ENCODE results near the gene DRD3.

The DRD3 gene

GRCh38 chr3:114154321-114154821 is 24.5 kb downstream of the DRD3 start:
- no peak overlapping the region for H2AFZ ChIP-seq
- H3K36me3 ChIP-seq (ENCODE audit: control insufficient read depth, insufficient read depth, low read length): no peaks in the 10 kb centered on the region
- H3K9ac ChIP-seq: no peak overlapping the region
- no peak overlapping the region for H3K4me3 ChIP-seq (ENCODE audit: low read depth, low read length)
- H3K4me1 ChIP-seq: no peaks in the 10 kb centered on the region
- TF ChIP-seq, protein P1, sequence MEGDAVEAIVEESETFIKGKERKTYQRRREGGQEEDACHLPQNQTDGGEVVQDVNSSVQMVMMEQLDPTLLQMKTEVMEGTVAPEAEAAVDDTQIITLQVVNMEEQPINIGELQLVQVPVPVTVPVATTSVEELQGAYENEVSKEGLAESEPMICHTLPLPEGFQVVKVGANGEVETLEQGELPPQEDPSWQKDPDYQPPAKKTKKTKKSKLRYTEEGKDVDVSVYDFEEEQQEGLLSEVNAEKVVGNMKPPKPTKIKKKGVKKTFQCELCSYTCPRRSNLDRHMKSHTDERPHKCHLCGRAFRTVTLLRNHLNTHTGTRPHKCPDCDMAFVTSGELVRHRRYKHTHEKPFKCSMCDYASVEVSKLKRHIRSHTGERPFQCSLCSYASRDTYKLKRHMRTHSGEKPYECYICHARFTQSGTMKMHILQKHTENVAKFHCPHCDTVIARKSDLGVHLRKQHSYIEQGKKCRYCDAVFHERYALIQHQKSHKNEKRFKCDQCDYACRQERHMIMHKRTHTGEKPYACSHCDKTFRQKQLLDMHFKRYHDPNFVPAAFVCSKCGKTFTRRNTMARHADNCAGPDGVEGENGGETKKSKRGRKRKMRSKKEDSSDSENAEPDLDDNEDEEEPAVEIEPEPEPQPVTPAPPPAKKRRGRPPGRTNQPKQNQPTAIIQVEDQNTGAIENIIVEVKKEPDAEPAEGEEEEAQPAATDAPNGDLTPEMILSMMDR (IDR thresholded peaks at IDR 0.05): no peak
- H3K9me3 ChIP-seq (ENCODE audit: control insufficient read depth, low read length): no peaks in the 10 kb centered on the region
- no peaks in the 10 kb centered on the region for H3K79me2 ChIP-seq
- H3K27ac ChIP-seq: no peak overlapping the region
- H3K4me2 ChIP-seq (ENCODE audit: low read length): no peak overlapping the region
- no peaks in the 10 kb centered on the region for H3K27me3 ChIP-seq (ENCODE audit: control insufficient read depth, insufficient read depth, low read length)

GRCh38 chr3:114152519-114153151 is 26.2 kb downstream of the DRD3 start:
- TF ChIP-seq, protein P1 (IDR thresholded peaks at IDR 0.05): peak; percentile 94
- Histone ChIP-seq H3K36me3 (ENCODE audit: control insufficient read depth, insufficient read depth, low read length) (no peaks in the 10 kb centered on the region), H3K27me3 (ENCODE audit: control insufficient read depth, insufficient read depth, low read length) (no peaks in the 10 kb centered on the region), H3K9me3 (ENCODE audit: control insufficient read depth, low read length) (no peaks in the 10 kb centered on the region), H2AFZ (peak overlapping the region; percentile 90), H3K9ac (no peak overlapping the region), H3K4me1 (no peaks in the 10 kb centered on the region), H3K79me2 (no peaks in the 10 kb centered on the region), H3K4me3 (ENCODE audit: low read depth, low read length) (peak overlapping the region; percentile 49), H3K4me2 (ENCODE audit: low read length) (peak overlapping the region; percentile 84), H3K27ac (no peak overlapping the region)

- Histone ChIP-seq H3K79me2 (no peaks in the 10 kb centered on the region), H3K27ac (no peak overlapping the region), H3K4me3 (ENCODE audit: low read depth, low read length) (no peak overlapping the region), H3K4me2 (ENCODE audit: low read length) (no peak overlapping the region), H3K36me3 (ENCODE audit: control insufficient read depth, insufficient read depth, low read length) (no peaks in the 10 kb centered on the region), H3K27me3 (ENCODE audit: control insufficient read depth, insufficient read depth, low read length) (no peaks in the 10 kb centered on the region), H3K9me3 (ENCODE audit: control insufficient read depth, low read length) (no peaks in the 10 kb centered on the region), H3K9ac (no peak overlapping the region), H3K4me1 (no peaks in the 10 kb centered on the region), H2AFZ (no peak overlapping the region)
- TF ChIP-seq, protein P1 (IDR thresholded peaks at IDR 0.05): no peak
Observed at GRCh38 chr3:114151091-114151490, 27.8 kb downstream of the DRD3 start.

DNA sequence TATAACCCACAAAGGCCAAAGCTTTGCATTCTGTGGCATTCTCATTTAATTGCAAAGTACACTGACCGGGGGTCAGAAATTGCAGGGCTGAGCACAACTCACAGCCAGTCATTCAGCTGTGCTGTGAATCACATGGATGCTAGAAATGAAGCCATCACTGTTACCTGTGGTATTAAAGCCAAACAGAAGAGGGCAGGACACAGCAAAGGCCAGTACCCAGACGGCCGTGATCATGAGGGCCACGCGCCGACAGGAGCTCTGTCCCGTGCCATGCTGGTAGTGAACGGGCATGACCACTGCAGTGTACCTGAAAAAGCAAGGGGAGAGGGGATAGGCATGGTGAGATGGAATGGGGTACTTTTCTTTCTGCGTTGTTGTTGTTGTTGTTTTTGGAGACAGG is 31.6 kb downstream of the DRD3 start:
- no peaks in the 10 kb centered on the region for H3K4me1 ChIP-seq
- H3K9ac ChIP-seq: no peak overlapping the region

More for the DNA sequence above, 31.6 kb downstream of the DRD3 start:
- no peak overlapping the region for H3K4me3 ChIP-seq (ENCODE audit: low read depth, low read length)
- no peaks in the 10 kb centered on the region for H3K27me3 ChIP-seq (ENCODE audit: control insufficient read depth, insufficient read depth, low read length)
- H3K79me2 ChIP-seq: no peaks in the 10 kb centered on the region
- TF ChIP-seq, protein P1 (IDR thresholded peaks at IDR 0.05): no peak
- H3K36me3 ChIP-seq (ENCODE audit: control insufficient read depth, insufficient read depth, low read length): no peaks in the 10 kb centered on the region
- H3K9me3 ChIP-seq (ENCODE audit: control insufficient read depth, low read length): no peaks in the 10 kb centered on the region
- H3K27ac ChIP-seq: no peak overlapping the region
- no peak overlapping the region for H2AFZ ChIP-seq
- no peak overlapping the region for H3K4me2 ChIP-seq (ENCODE audit: low read length)
